Psoas muscle (tissue), 8 donors: ENCODE data around the gene ZNF700. TPM values are rescaled to one million over a fixed set of nuclear protein-coding genes. Genes with fewer than 3 reads are reported as not detected.
"Not testable (repeated sequence)": the region's sequence is repeated elsewhere in the genome, so short reads cannot be mapped to it uniquely, and the experiment has no call there.

Experiments used
- ATAC-seq, 4 donors: fragments of 200-7000 bp; cut with Tn5 transposase; one replicate each; pipeline ENCODE4 v1.9.1; 2020; ENCODE audit warnings: moderate library complexity in 3 of 4, mild to moderate bottlenecking in 2 of 4
- DNase-seq, 2 donors: peaks; one replicate each; pipeline ENCODE4 v3.0.0-alpha.2; 2020
- H3K27ac ChIP-seq: fragments of 200-600 bp; one replicate; pipeline ENCODE4 v1.8.0; 2022
- H3K27me3 ChIP-seq, 3 donors: fragments of 200-600 bp in 1 of 3; one replicate each; pipeline versions ENCODE4 v1.6.1 to v1.8.0; 2013 to 2022; ENCODE audit warnings: low read length in 2 of 3, mild to moderate bottlenecking in 2 of 3, moderate library complexity in 1 of 3; ENCODE audit not compliant: insufficient read depth in 3 of 3
- H3K36me3 ChIP-seq, 2 donors: fragments of 200-600 bp in 1 of 2; one replicate each; pipeline versions ENCODE4 v1.6.1 to v1.8.0; 2013 to 2022; ENCODE audit warnings: low read depth in 1 of 2, mild to moderate bottlenecking in 1 of 2, moderate library complexity in 1 of 2; ENCODE audit not compliant: insufficient read depth in 1 of 2
- H3K4me1 ChIP-seq: fragments of 200-600 bp; one replicate; pipeline ENCODE4 v1.8.0; 2022
- H3K4me3 ChIP-seq: fragments of 200-600 bp; one replicate; pipeline ENCODE4 v1.8.0; 2022; ENCODE audit warnings: mild to moderate bottlenecking
- H3K9me3 ChIP-seq: fragments of 200-600 bp; one replicate; pipeline ENCODE4 v1.8.0; 2022
- WGBS, 3 donors: extraction: QIAGEN DNeasy Blood & Tissue Kit; methylation state at CpG; one replicate each; pipeline versions ENCODE4 v1.1.6 to v1.1.7; 2013; 5-methylcytosine and 5-hydroxymethylcytosine counted together
- intact Hi-C, 2 donors: fragments of 100-400 bp; cut with DNase I; formaldehyde crosslinking; loops; one replicate each; pipeline versions ENCODE4 v1.11.0 to v1.14.2; 2022
- polyA plus RNA-seq, 3 donors: library from polyadenylated mRNA; stranded (reverse); fragments of 200-250 nt; gene quantifications; one replicate each; pipeline ENCODE4 v1.2.3, GENCODE V29; 2013
- total RNA-seq, 4 donors: library from RNA; stranded (reverse); fragmentation: NEBNext Ultra II Directional in 2 of 4; extraction: Animal tissue kit (Norgen Biotek cat#: 25700) in 2 of 4; gene quantifications; one replicate each; pipeline versions ENCODE4 v1.2.1 to v1.2.4, GENCODE V29; 2021 to 2023
- TF ChIP-seq, protein P1 (sequence below): fragments of 200-600 bp; IDR thresholded peaks from one replicate; pipeline ENCODE4 v1.8.0; 2022; ENCODE audit warnings: antibody characterized with exemption
- donor health status: healthy with polysubstance abuse.
- donor health status: DM: no; HTN: no; CAD: no; lungs with moderate emphysema.
- donor health status: Bipolar disorder and iron deficiency.
- donor health status: healthy.
- donor health status: DM: yes; HTN: yes; CAD: no.
- donor health status: DM: no; HTN: no; CAD: no.
- donor health status: DM: no; HTN: no; CAD: no.
- donor health status: DM: yes; HTN: yes; CAD: no.

The ZNF700 gene
- total and polyA plus RNA-seq, 7 donors = 1.7 to 3.3 (median 3.0) TPM

GRCh38 chr19:11941361-11941887 lies 16.5 kb downstream of the ZNF700 start:
- H3K27ac ChIP-seq, H3K36me3 ChIP-seq, H3K27me3 ChIP-seq, intact Hi-C loops, H3K4me3 ChIP-seq, ATAC-seq, DNase-seq, H3K4me1 ChIP-seq: not testable (repeated sequence)
- WGBS, 3 donors = 97 to 99% (median 99%) methylated on average over 20 to 29 of the region's 29 CpGs
- H3K9me3 ChIP-seq = peaks cover 79% of the 10 kb centered on the region

DNA sequence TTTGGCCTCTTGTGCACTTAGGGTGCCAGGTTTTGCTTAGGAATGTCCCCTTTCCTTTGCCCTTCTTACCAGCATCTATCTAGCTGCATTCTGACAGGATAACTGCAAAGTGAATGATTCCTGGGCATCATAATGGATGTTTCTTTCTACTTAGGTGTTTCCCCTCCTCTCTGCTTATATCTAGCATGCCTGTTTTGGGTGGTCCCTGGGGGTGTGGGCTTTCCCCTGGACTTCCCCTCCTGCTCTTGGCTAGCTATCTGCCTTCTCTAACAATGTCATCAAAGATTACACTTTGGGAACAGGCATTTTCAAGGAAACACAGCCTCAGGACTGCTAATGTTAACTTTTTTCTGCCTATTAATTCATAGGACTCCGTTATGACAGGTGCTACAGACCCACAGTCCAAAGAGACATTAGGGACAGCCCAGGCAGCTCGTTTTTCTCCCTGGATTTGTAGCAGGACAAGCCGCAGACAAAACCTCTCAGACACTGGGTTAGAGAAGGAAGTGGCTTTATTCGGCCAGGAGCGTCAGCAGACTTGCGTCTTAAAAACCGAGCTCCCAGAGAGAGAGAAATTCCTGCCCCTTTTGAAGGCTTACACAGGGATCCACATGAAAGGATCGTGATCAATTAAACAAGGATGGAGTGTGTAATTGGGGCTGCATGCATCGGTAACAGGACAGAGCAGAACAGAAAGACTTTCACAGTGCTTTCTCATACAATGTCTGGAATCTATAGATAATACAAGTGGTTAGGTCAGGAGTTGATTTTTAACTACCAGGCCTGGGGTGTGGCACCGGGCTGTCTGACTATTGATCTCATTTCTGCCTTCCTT lies 17.3 kb downstream of the ZNF700 start:
- H3K36me3 ChIP-seq = peaks cover 0 to 6% of the 10 kb centered on the region in 2 donors
- no peaks in the 10 kb centered on the region for H3K4me1 ChIP-seq
- intact Hi-C loops = no loop called here
- no peak for DNase-seq
- WGBS, 3 donors = 96 to 97% (median 97%) methylated on average over 10 of the region's 10 CpGs
- H3K4me3 ChIP-seq = no peak overlapping the region
- TF ChIP-seq, protein P1, sequence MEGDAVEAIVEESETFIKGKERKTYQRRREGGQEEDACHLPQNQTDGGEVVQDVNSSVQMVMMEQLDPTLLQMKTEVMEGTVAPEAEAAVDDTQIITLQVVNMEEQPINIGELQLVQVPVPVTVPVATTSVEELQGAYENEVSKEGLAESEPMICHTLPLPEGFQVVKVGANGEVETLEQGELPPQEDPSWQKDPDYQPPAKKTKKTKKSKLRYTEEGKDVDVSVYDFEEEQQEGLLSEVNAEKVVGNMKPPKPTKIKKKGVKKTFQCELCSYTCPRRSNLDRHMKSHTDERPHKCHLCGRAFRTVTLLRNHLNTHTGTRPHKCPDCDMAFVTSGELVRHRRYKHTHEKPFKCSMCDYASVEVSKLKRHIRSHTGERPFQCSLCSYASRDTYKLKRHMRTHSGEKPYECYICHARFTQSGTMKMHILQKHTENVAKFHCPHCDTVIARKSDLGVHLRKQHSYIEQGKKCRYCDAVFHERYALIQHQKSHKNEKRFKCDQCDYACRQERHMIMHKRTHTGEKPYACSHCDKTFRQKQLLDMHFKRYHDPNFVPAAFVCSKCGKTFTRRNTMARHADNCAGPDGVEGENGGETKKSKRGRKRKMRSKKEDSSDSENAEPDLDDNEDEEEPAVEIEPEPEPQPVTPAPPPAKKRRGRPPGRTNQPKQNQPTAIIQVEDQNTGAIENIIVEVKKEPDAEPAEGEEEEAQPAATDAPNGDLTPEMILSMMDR = no peak
- no peak overlapping the region for H3K27ac ChIP-seq
- no peaks in the 10 kb centered on the region for H3K27me3 ChIP-seq
- ATAC-seq = no peak
- H3K9me3 ChIP-seq = peaks cover 82% of the 10 kb centered on the region

GRCh38 chr19:11942843-11943108 lies 17.9 kb downstream of the ZNF700 start:
- H3K4me3 ChIP-seq = no peak overlapping the region
- TF ChIP-seq, protein P1 = no peak
- H3K36me3 ChIP-seq = peaks cover 2 to 12% of the 10 kb centered on the region in 2 donors
- DNase-seq = no peak
- no peaks in the 10 kb centered on the region for H3K27me3 ChIP-seq
- intact Hi-C loops = no loop called here
- H3K27ac ChIP-seq = no peak overlapping the region
- no peaks in the 10 kb centered on the region for H3K4me1 ChIP-seq
- ATAC-seq = no peak
- peaks cover 82% of the 10 kb centered on the region for H3K9me3 ChIP-seq

GRCh38 chr19:11944656-11945055 lies 19.7 kb downstream of the ZNF700 start:
- Histone ChIP-seq H3K9me3 (peaks cover 90% of the 10 kb centered on the region), H3K36me3 (peaks cover 17 to 31% of the 10 kb centered on the region in 2 donors), H3K27me3 (no peaks in the 10 kb centered on the region), H3K27ac (no peak overlapping the region), H3K4me3 (no peak overlapping the region), H3K4me1 (no peaks in the 10 kb centered on the region)
- ATAC-seq = no peak
- intact Hi-C loops = no loop called here
- WGBS, 3 donors = 97 to 98% (median 97%) methylated on average over 4 of the region's 4 CpGs
- TF ChIP-seq, protein P1 = no peak
- DNase-seq = no peak

GRCh38 chr19:11948646-11949045 lies 23.7 kb downstream of the ZNF700 start:
- Histone ChIP-seq H3K27ac (no peak overlapping the region), H3K4me3 (no peak overlapping the region), H3K27me3 (no peaks in the 10 kb centered on the region), H3K4me1 (no peaks in the 10 kb centered on the region), H3K36me3 (peaks cover 25 to 36% of the 10 kb centered on the region in 2 donors), H3K9me3 (peaks cover 99% of the 10 kb centered on the region)
- TF ChIP-seq, protein P1 = no peak
- intact Hi-C loops = no loop called here
- DNase-seq (no peak), ATAC-seq (no peak)
- 96 to 99% (median 98%) methylated on average over 3 of the region's 3 CpGs for WGBS, 3 donors
